Mesothelial cell of epicardium (in vitro differentiated cells): ENCODE data around the gene PLEKHG4. TPM values are rescaled to one million over a fixed set of nuclear protein-coding genes. Genes with fewer than 3 reads are reported as not detected.

Source experiments
- DNase-seq, 2 experiments: peaks; one replicate each; pipeline ENCODE4 v3.0.0; 2021; ENCODE audit warnings: low spot score in 2 of 2; ENCODE audit not compliant: unreplicated experiment in 2 of 2
- H3K27ac Mint-ChIP-seq: 2 replicates; pipeline ENCODE4 v1.8.0; 2021; ENCODE audit warnings: mixed read lengths
- H3K27me3 Mint-ChIP-seq: 2 replicates; pipeline ENCODE4 v1.8.0; 2021; ENCODE audit warnings: low read depth, mixed read lengths
- H3K36me3 Mint-ChIP-seq: 2 replicates; pipeline ENCODE4 v1.8.0; 2021; ENCODE audit warnings: mixed read lengths
- H3K4me1 Mint-ChIP-seq: 2 replicates; pipeline ENCODE4 v1.8.0; 2021; ENCODE audit warnings: mixed read lengths
- H3K4me3 Mint-ChIP-seq: 2 replicates; pipeline ENCODE4 v1.8.0; 2021; ENCODE audit warnings: mild to moderate bottlenecking, moderate library complexity, mixed read lengths
- H3K9me3 Mint-ChIP-seq: 2 replicates; pipeline ENCODE4 v1.8.0; 2021; ENCODE audit warnings: mixed read lengths
- total RNA-seq: library from RNA; stranded (reverse); gene quantifications from 3 replicates; pipeline ENCODE4 v1.2.1, GENCODE V29; 2021
- TF ChIP-seq, protein P1 (sequence below): fragments of 200-600 bp; sonication (generic); IDR thresholded peaks from one replicate; pipeline ENCODE4 v1.5.0; 2021; ENCODE audit warnings: antibody characterized with exemption; ENCODE audit not compliant: unreplicated experiment

PLEKHG4 gene
- total RNA-seq, 1 donor from 2014 or later: 15.4 TPM

DNA sequence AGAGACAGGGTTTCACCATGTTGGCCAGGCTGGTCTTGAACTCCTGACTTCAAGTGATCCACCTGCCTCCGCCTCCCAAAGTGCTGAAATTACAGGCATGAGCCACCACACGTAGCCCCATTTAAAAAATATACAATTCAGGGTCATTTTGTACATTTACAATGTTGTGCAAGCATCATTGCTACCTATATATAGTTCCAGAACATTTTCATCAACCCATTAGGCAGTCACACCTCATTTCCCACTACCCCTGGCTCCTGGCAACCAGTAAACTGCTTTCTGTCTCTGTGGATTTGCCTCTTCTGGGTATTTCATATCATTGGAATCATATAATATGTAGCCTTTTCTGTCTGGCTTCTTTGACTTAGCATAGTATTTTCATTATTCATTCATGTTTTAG is 54.0 kb downstream of the PLEKHG4 start:
- no peak overlapping the region for H3K27ac Mint-ChIP-seq
- no peak for DNase-seq
- no peaks in the 10 kb centered on the region for H3K4me1 Mint-ChIP-seq
- H3K9me3 Mint-ChIP-seq: peaks cover 14% of the 10 kb centered on the region
- TF ChIP-seq, protein P1, sequence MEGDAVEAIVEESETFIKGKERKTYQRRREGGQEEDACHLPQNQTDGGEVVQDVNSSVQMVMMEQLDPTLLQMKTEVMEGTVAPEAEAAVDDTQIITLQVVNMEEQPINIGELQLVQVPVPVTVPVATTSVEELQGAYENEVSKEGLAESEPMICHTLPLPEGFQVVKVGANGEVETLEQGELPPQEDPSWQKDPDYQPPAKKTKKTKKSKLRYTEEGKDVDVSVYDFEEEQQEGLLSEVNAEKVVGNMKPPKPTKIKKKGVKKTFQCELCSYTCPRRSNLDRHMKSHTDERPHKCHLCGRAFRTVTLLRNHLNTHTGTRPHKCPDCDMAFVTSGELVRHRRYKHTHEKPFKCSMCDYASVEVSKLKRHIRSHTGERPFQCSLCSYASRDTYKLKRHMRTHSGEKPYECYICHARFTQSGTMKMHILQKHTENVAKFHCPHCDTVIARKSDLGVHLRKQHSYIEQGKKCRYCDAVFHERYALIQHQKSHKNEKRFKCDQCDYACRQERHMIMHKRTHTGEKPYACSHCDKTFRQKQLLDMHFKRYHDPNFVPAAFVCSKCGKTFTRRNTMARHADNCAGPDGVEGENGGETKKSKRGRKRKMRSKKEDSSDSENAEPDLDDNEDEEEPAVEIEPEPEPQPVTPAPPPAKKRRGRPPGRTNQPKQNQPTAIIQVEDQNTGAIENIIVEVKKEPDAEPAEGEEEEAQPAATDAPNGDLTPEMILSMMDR: no peak
- H3K27me3 Mint-ChIP-seq: peaks cover 11% of the 10 kb centered on the region
- H3K36me3 Mint-ChIP-seq: no peaks in the 10 kb centered on the region
- H3K4me3 Mint-ChIP-seq: no peak overlapping the region

DNA sequence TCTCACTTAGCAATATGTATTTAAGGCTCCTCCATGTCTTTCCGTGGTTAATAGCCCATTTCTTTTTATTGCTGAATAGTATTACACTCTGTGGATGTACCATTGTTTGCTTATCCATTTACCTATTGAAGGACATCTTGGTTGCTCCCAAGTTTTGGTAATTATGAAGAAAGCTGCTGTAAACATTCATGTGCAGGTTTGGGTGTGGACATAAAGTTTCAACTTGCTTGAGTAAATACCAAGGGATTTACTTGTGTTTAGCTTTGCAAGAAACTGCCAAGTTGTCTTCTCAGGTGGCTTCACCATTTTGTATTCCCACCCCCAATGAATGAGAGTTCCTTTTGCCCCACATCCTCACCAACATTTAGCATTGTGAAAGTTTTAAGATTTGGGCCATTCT is 56.8 kb downstream of the PLEKHG4 start:
- TF ChIP-seq, protein P1: no peak
- Mint-ChIP-seq H3K4me1 (no peaks in the 10 kb centered on the region), H3K4me3 (no peak overlapping the region), H3K36me3 (no peaks in the 10 kb centered on the region), H3K9me3 (peaks cover 14% of the 10 kb centered on the region), H3K27ac (no peak overlapping the region), H3K27me3 (peaks cover 7% of the 10 kb centered on the region)
- no peak for DNase-seq

DNA sequence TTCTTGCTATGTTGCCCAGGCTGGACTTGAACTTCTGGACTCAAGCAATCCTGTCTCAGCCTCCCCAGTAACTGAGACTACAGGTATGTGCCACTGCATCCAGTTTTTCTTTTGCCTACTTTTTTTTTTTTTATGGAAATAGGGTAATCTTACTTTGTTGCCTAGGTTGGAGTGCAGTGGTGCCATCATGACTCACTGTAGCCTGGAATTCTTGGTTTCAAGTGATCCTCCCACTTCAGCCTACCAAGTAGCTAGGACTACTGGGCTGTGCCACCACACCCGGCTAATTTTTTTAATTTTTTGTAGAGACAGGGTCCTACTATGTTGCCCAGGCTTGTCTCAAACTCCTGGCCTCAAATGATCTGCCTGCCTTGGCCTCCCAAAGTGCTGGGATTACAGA is 57.3 kb downstream of the PLEKHG4 start:
- no peaks in the 10 kb centered on the region for H3K4me1 Mint-ChIP-seq
- H3K9me3 Mint-ChIP-seq: peaks cover 14% of the 10 kb centered on the region
- H3K27me3 Mint-ChIP-seq: peaks cover 6% of the 10 kb centered on the region
- H3K4me3 Mint-ChIP-seq: no peak overlapping the region
- DNase-seq: no peak
- no peak overlapping the region for H3K27ac Mint-ChIP-seq
- TF ChIP-seq, protein P1: no peak
- H3K36me3 Mint-ChIP-seq: no peaks in the 10 kb centered on the region

Other genes starting within 250 kb of the PLEKHG4 start
- 20.9 to 22.4 TPM (median 21.5 TPM) in 3 replicates for gene PHAF1, start 169.6 kb upstream of the PLEKHG4 start, total RNA-seq
- 20.1 to 21.4 TPM (median 20.6 TPM) in 3 replicates for gene B3GNT9, start 128.5 kb upstream of the PLEKHG4 start, total RNA-seq
- gene TRADD, start 119.6 kb upstream of the PLEKHG4 start, total RNA-seq: 7.2 to 7.8 TPM (median 7.8 TPM) in 3 replicates
- gene FBXL8, start 119.6 kb upstream of the PLEKHG4 start, total RNA-seq: 8.1 to 8.9 TPM (median 8.2 TPM) in 3 replicates
- gene HSF4, start 114.8 kb upstream of the PLEKHG4 start, total RNA-seq: 10.7 to 14.2 TPM (median 13.1 TPM) in 3 replicates
- 14.0 to 15.5 TPM (median 14.2 TPM) in 3 replicates for gene NOL3, start 109.0 kb upstream of the PLEKHG4 start, total RNA-seq
- 121 to 131 TPM (median 129 TPM) in 3 replicates for gene MATCAP1, start 95.6 kb upstream of the PLEKHG4 start, total RNA-seq
- gene EXOC3L1, start 89.4 kb upstream of the PLEKHG4 start, total RNA-seq: 0.23 to 0.40 TPM in 2 of 3 replicates, not detected in the other
- 78.3 to 80.2 TPM (median 79.5 TPM) in 3 replicates for gene E2F4, start 87.4 kb upstream of the PLEKHG4 start, total RNA-seq
- gene ELMO3, start 80.4 kb upstream of the PLEKHG4 start, total RNA-seq: 9.3 to 10.0 TPM (median 9.7 TPM) in 3 replicates
- gene TMEM208, start 52.4 kb upstream of the PLEKHG4 start, total RNA-seq: 35.8 to 38.4 TPM (median 36.3 TPM) in 3 replicates
- gene FHOD1, start 32.1 kb upstream of the PLEKHG4 start, total RNA-seq: 28.2 to 28.7 TPM (median 28.3 TPM) in 3 replicates
- 2.9 to 3.5 TPM (median 3.3 TPM) in 3 replicates for gene SLC9A5, start 30.6 kb upstream of the PLEKHG4 start, total RNA-seq
- 0.52 to 1.1 TPM (median 0.84 TPM) in 3 replicates for gene KCTD19, start 47.2 kb downstream of the PLEKHG4 start, total RNA-seq
- gene LRRC36, start 47.3 kb downstream of the PLEKHG4 start, total RNA-seq: 0.20 to 0.55 TPM (median 0.36 TPM) in 3 replicates
- gene TPPP3, start 114.0 kb downstream of the PLEKHG4 start, total RNA-seq: 5.5 to 6.2 TPM (median 5.7 TPM) in 3 replicates
- gene ZDHHC1, start 136.9 kb downstream of the PLEKHG4 start, total RNA-seq: 14.5 to 16.7 TPM (median 15.4 TPM) in 3 replicates
- gene HSD11B2, start 151.6 kb downstream of the PLEKHG4 start, total RNA-seq: 3.0 to 4.1 TPM (median 3.7 TPM) in 3 replicates
- 50.9 to 53.7 TPM (median 53.2 TPM) in 3 replicates for gene ATP6V0D1, start 201.6 kb downstream of the PLEKHG4 start, total RNA-seq
- gene AGRP, start 204.0 kb downstream of the PLEKHG4 start, total RNA-seq: not detected in 3 replicates
- gene RIPOR1, start 249.3 kb downstream of the PLEKHG4 start, total RNA-seq: 55.9 to 69.2 TPM (median 58.9 TPM) in 3 replicates